ENCODE measurements around the gene CANT1. TPM values are rescaled to one million over a fixed set of nuclear protein-coding genes. Genes with fewer than 3 reads are reported as not detected.

The CANT1 gene
- total RNA-seq, 1 donor from 2014 or later, result 36.1 TPM

GRCh38 chr17:78995761-78996451 lies 13.7 kb downstream of the CANT1 start:
- DNase-seq, result no peak

GRCh38 chr17:78995022-78995760 lies 14.4 kb downstream of the CANT1 start:
- no peak for DNase-seq

- DNase-seq, result no peak
These were observed 15.4 kb downstream of the CANT1 start for GRCh38 chr17:78993981-78994671.

GRCh38 chr17:78993241-78993956 lies 16.2 kb downstream of the CANT1 start:
- peak; percentile 59 for DNase-seq

- no peak for DNase-seq
These were observed 16.9 kb downstream of the CANT1 start for GRCh38 chr17:78992542-78993212.

- DNase-seq, result no peak
These were observed 17.5 kb downstream of the CANT1 start for GRCh38 chr17:78991906-78992532.

- DNase-seq, result no peak
These were observed 18.4 kb downstream of the CANT1 start for GRCh38 chr17:78991017-78991738.

GRCh38 chr17:78990349-78991016 lies 19.1 kb downstream of the CANT1 start:
- DNase-seq, result no peak

GRCh38 chr17:78988152-78988551 lies 21.4 kb downstream of the CANT1 start:
- no peak for DNase-seq

- peak; percentile 42 for DNase-seq
These were observed 22.8 kb downstream of the CANT1 start for GRCh38 chr17:78986649-78987328.

GRCh38 chr17:78986048-78986648 lies 23.4 kb downstream of the CANT1 start:
- peak; percentile 30 for DNase-seq

- DNase-seq, result no peak
These were observed 24.2 kb downstream of the CANT1 start for GRCh38 chr17:78985395-78985794.

GRCh38 chr17:78981010-78981888 lies 28.3 kb downstream of the CANT1 start:
- DNase-seq, result no peak

GRCh38 chr17:78980624-78980972 lies 29.0 kb downstream of the CANT1 start:
- DNase-seq, result no peak

- DNase-seq, result peak; percentile 81
These were observed 29.6 kb downstream of the CANT1 start, which contains the start of gene LGALS3BP for GRCh38 chr17:78979780-78980623. LGALS3BP (minus strand) TSS chr17:78979923; CDS start chr17:78977191, 2,732 bp downstream.

- DNase-seq, result no peak
These were observed 31.3 kb downstream of the CANT1 start for GRCh38 chr17:78977997-78978973.
